ENCODE results near the gene ADORA2A. TPM values are rescaled to one million over a fixed set of nuclear protein-coding genes. Genes with fewer than 3 reads are reported as not detected.

Gene ADORA2A
- total and polyA plus RNA-seq, 2 of the 13 experiments (the other 11 are each of a cell fraction or from before 2014, with no cell fraction given) = 3.3 to 5.0 TPM

GRCh38 chr22:24423519-24424000, 3.8 kb upstream of the ADORA2A start (continued):
- TF ChIP-seq ZNF577 (CRISPR knock-in tag; IDR thresholded peaks at IDR 0.05; ENCODE audit: borderline replicate concordance, low read depth) (no peak), PCBP1 (IDR thresholded peaks at IDR 0.05; ENCODE audit: borderline replicate concordance, low read depth, low read length) (no peak), RAD21 (CRISPR knock-in tag; IDR thresholded peaks at IDR 0.05) (peak; percentile 87), RFXAP (CRISPR knock-in tag; IDR thresholded peaks at IDR 0.05; ENCODE audit: borderline replicate concordance) (no peak), SP5 (CRISPR knock-in tag; IDR thresholded peaks at IDR 0.05; ENCODE audit: borderline replicate concordance, low read depth) (no peak), ZBTB2 (CRISPR knock-in tag; IDR thresholded peaks at IDR 0.05; ENCODE audit: low read depth) (no peak), ZBTB3 (CRISPR knock-in tag; IDR thresholded peaks at IDR 0.05; ENCODE audit: borderline replicate concordance, low read depth) (no peak), ZNF616 (CRISPR knock-in tag; IDR thresholded peaks at IDR 0.05; ENCODE audit: low read depth) (no peak), ATF5 (CRISPR knock-in tag; IDR thresholded peaks at IDR 0.05; ENCODE audit: low read depth) (no peak), ZNF33A (CRISPR knock-in tag; IDR thresholded peaks at IDR 0.05; ENCODE audit: borderline replicate concordance) (no peak), ARID2 (CRISPR knock-in tag; IDR thresholded peaks at IDR 0.05; ENCODE audit: borderline replicate concordance) (no peak), THAP11 (CRISPR knock-in tag; IDR thresholded peaks at IDR 0.05) (no peak), AFF4 (CRISPR knock-in tag; IDR thresholded peaks at IDR 0.05) (no peak), ZNF670 (CRISPR knock-in tag; IDR thresholded peaks at IDR 0.05; ENCODE audit: borderline replicate concordance) (0 out of 2 replicates have a peak, but pooled peaks have one; percentile 35), ZBTB43 (CRISPR knock-in tag; conservative IDR thresholded peaks at IDR 0.05) (no peak), SNAPC4 (CRISPR knock-in tag; IDR thresholded peaks at IDR 0.05) (no peak)

All from HepG2 (cell line).